Measurements from ENCODE around the gene FAM181B. TPM values are rescaled to one million over a fixed set of nuclear protein-coding genes. Genes with fewer than 3 reads are reported as not detected.
A peak's percentile ranks its signal among the peaks of the same experiment; 100 is the strongest.
"Not testable (repeated sequence)": the region's sequence is repeated elsewhere in the genome, so short reads cannot be mapped to it uniquely, and the experiment has no call there.

FAM181B gene
- total RNA-seq, 1 donor from 2014 or later, result 0.06 TPM

DNA sequence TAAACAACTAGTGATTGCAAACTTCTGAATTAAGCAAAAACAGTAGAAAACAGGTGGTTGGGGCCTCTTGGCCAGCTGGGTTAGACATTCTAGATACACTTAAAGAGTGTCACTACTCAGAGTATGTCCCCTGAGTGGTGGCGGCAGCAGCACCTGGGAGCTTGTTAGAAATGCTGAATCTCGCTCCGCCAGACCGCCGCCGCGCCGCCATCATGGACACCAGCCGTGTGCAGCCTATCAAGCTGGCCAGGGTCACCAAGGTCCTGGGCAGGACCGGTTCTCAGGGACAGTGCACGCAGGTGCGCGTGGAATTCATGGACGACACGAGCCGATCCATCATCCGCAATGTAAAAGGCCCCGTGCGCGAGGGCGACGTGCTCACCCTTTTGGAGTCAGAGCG lies 44.3 kb downstream of the FAM181B start:
- not testable (repeated sequence) for DNase-seq (ENCODE audit: extremely low read depth, low read depth, low spot score)

DNA sequence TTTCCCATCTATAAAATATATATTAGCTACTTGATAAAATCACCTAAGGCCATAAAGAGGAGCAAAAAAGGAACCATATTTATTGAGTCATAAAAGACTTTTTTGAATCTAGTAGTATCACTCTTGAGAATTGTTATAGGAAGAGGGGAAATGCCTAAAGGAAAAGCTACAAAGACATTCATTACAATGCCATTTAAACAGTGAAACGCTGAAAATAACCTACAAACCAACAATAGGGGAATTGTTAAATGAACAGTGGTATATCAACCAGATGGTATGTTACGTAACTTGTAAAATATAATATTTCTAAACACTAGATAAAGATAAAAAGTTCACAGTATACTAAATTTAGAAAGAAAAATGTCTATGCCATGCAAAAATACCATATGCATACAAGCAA lies 47.5 kb downstream of the FAM181B start:
- no peak for DNase-seq (ENCODE audit: extremely low read depth, low read depth, low spot score)

DNA sequence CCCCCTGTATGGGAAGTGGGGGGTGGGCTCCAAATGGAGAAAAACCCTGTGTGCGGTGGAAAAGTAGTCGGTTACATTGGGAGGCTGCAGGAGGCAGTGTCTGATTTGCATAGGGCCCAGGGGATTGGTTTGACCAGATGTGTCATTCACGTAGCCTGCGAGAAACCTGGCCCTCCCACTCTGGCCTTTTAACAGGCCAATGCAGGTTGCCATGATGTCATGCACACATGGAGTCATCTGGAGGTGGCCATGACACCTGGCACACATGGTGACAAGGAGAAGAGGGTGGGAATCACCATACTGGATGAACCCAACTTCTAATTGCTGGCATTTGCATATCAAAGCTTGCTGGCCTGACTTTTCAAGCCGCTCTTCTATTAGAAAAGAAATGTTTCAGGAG lies 50.6 kb downstream of the FAM181B start:
- DNase-seq (ENCODE audit: extremely low read depth, low read depth, low spot score), result no peak

DNA sequence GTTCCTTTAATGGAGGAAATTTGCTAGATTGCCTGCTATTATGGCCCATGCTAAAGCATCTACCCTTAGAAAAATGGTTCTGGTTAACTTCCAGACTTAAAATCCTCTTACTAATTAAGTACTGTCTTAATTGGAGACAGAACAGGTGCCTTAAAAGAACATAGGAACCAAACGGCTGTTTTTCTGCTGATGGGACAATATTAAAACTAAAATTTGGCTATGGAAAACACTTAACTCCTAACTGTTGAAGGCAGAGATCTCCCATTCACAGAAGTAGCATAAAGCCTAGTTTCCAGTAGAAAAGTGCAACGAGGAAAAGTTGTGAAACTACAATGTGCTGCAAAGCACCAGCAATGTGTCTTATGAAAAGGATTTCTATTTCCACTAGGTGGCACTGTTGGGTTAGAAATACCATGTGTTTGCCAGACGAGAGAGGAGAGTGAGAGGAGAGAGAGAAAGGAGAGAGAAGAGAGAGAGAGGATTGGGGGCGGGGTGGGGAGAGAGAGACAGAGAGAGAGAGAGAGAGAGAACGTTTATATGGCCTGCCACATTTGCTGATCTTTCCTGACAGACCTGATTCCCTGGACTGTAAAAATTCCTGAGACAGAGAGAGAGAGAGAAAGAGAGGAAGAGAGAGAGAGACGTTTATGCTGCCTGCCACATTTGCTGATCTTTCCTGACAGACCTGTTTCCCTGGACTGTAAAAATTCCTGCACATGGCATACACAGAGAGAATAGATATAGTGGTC lies 51.5 kb downstream of the FAM181B start:
- DNase-seq (ENCODE audit: extremely low read depth, low read depth, low spot score), result peak; percentile 45

DNA sequence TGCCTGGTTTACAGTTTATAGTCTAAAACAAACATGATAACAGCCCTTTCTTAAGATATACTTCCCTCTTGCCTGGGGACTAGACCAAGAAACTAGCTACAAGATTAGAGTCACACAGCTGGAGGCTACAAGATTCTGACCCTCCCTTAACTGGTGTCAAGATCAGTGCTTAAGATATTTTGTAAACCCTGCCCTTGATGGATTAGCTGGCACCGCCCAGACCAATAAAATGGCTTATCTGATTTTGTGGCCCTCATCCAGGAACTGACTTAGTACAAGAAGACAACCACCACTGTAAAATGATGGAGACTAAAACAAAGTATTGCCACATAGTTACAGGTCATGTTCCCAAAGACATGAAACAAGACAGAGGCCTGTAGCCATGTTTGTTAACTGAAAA lies 53.4 kb downstream of the FAM181B start:
- DNase-seq (ENCODE audit: extremely low read depth, low read depth, low spot score), result no peak

Other genes with a start within 250 kb of the FAM181B start
- 138 and 215 TPM in 2 replicates for gene PRCP, start 166.6 kb upstream of the FAM181B start, total RNA-seq
- 1.2 and 4.2 TPM in 2 replicates for gene DDIAS, start 167.9 kb upstream of the FAM181B start, total RNA-seq

Measured in glomerular endothelial cell (primary cell).